ENCODE measurements around the gene NRP1. TPM values are rescaled to one million over a fixed set of nuclear protein-coding genes. Genes with fewer than 3 reads are reported as not detected.

Gene NRP1
- total RNA-seq, 4 donors from 2014 or later = 17.7 to 47.0 (median 21.0) TPM

DNA sequence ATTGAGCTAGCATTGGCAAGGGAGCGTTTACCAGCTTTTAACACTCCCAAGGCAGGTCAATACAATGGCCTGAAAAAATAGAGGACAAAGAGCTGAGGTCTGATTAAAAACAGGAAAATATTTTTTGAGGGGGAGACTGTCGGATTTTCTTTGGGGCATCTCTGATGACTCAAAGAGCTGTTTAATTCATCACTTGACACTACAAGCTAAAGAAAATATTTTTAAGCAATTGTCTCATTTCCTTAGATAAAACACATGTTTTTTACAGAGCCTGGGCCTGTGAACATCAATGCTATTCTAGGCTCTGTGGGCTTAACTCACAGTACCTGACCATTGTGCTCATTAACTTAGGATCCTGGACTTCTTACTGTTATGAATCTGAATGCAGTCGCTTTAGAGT, 100.8 kb downstream of the NRP1 start:
- DNase-seq = no peak
- H3K27ac ChIP-seq = no peak overlapping the region
- no peaks in the 10 kb centered on the region for H3K36me3 ChIP-seq
- H3K4me1 ChIP-seq = no peaks in the 10 kb centered on the region
- no peak overlapping the region for H3K4me3 ChIP-seq
- no peaks in the 10 kb centered on the region for H3K9me3 ChIP-seq
- TF ChIP-seq, protein P1, sequence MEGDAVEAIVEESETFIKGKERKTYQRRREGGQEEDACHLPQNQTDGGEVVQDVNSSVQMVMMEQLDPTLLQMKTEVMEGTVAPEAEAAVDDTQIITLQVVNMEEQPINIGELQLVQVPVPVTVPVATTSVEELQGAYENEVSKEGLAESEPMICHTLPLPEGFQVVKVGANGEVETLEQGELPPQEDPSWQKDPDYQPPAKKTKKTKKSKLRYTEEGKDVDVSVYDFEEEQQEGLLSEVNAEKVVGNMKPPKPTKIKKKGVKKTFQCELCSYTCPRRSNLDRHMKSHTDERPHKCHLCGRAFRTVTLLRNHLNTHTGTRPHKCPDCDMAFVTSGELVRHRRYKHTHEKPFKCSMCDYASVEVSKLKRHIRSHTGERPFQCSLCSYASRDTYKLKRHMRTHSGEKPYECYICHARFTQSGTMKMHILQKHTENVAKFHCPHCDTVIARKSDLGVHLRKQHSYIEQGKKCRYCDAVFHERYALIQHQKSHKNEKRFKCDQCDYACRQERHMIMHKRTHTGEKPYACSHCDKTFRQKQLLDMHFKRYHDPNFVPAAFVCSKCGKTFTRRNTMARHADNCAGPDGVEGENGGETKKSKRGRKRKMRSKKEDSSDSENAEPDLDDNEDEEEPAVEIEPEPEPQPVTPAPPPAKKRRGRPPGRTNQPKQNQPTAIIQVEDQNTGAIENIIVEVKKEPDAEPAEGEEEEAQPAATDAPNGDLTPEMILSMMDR (IDR thresholded peaks at IDR 0.05) = no peak
- no peak for TF ChIP-seq POLR2A (IDR thresholded peaks at IDR 0.05)
- no peaks in the 10 kb centered on the region for H3K27me3 ChIP-seq

DNA sequence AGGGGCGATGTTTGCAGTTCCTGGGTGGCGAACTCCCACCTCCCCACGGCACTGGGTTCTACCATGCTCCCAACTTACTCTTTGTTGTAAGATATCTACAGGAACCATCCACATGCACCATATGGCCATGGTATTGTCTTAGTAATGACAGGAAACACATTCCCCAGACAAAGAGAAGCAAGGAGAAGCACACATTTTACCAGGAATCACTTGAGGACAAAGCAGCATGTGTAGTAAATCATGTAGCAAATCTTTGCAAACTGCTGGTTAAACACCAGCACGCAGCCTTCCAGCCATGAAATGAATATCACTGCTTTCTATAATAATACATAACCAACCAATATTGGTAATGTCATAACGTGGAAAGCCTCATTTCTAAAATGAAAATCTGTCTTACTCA, 101.2 kb downstream of the NRP1 start:
- DNase-seq = no peak
- Histone ChIP-seq H3K9me3 (no peaks in the 10 kb centered on the region), H3K36me3 (no peaks in the 10 kb centered on the region), H3K27me3 (no peaks in the 10 kb centered on the region), H3K4me3 (no peak overlapping the region), H3K4me1 (no peaks in the 10 kb centered on the region), H3K27ac (no peak overlapping the region)
- no peak for TF ChIP-seq POLR2A (IDR thresholded peaks at IDR 0.05)
- TF ChIP-seq, protein P1 (IDR thresholded peaks at IDR 0.05) = no peak

DNA sequence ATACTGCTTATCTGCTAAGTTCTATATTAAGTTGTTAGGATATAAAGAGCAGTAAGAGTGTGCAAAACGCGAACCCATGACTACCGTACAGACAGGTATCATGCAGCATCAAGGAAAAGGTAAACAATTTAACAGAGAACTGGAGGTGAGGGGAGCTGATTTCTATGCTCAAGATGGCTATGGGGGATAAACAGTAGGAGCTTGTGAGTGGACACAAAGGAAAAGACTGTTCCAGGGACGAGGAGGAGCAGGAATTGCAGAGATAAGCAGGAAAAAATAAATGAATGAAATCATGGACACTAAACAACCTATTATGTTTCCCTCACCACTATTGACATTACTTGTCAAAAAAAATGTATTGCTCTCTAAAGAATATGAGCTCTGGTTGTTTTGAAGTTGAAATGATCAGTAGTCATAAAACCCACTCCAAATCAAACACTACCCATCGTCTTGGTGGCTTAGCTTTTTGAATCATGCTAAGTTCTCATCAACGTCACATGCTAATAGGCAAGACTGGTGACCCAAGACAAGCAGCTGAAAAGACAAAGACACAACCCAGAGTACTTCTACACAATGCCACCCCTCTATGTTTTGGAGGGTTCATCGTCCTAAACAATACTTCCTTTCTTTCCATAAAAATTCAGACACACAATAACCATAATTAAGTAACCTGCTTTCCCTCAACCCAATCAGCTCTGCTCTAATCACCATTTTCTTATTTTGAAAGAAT, 102.7 kb downstream of the NRP1 start:
- H3K4me3 ChIP-seq = no peak overlapping the region
- no peak for TF ChIP-seq POLR2A (IDR thresholded peaks at IDR 0.05)
- TF ChIP-seq, protein P1 (IDR thresholded peaks at IDR 0.05) = no peak
- no peaks in the 10 kb centered on the region for H3K4me1 ChIP-seq
- no peaks in the 10 kb centered on the region for H3K27me3 ChIP-seq
- no peak overlapping the region for H3K27ac ChIP-seq
- no peaks in the 10 kb centered on the region for H3K36me3 ChIP-seq
- H3K9me3 ChIP-seq = no peaks in the 10 kb centered on the region
- DNase-seq = no peak

DNA sequence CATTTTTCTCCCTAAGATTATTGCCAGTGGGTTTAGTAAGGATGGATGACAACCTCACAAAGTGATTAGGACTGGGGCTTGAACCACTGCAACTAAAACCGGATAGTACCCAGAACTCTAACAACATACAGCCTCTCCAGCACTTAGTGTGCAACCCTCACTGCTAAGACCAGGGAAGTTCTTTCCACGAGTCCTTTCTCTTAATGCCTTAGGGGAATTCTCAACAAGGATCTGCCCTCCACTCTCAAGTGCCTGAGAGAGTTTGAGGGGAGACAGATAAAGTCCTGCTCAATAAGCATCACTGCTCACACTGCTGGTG, 104.6 kb downstream of the NRP1 start:
- Histone ChIP-seq H3K36me3 (peaks cover 0 to 8% (median 0%) of the 10 kb centered on the region in 3 donors), H3K27ac (no peak overlapping the region), H3K4me1 (no peaks in the 10 kb centered on the region), H3K27me3 (no peaks in the 10 kb centered on the region), H3K9me3 (no peaks in the 10 kb centered on the region), H3K4me3 (no peak overlapping the region)
- DNase-seq = no peak
- no peak for TF ChIP-seq POLR2A (IDR thresholded peaks at IDR 0.05)
- TF ChIP-seq, protein P1 (IDR thresholded peaks at IDR 0.05) = no peak

DNA sequence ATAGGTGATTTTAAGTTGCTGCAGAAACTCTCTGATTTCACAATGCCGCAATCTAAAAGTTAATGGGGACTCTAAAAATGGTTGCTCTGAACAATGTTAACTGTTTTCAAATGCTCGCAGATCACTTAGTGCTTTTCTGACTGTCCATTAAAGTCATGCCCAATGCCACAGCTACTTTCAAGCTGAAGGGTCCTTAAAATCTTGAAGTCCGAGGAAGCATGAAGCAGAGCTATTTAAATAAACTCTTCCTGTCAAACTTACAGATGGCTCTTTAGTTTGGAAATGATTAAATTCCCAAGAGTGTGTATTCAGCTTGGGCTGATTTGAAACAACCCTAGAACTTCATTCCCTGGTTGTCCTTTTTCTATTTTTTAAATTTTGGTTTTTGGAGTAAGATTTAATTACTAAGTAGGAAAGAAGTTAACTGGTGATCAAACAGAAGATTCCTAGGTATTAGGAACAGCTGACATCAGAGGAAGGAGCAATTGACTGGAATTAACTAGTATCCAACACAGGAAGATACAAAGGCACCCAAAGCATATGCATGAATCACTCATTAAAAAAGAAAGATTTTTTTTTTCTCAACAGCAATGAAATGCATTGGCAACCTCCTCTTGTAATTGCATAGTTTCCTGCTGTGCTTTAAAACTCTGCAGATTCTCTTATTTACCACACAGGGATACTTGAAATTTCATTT, 105.1 kb downstream of the NRP1 start:
- H3K27ac ChIP-seq = no peak overlapping the region
- no peak for DNase-seq
- H3K9me3 ChIP-seq = no peaks in the 10 kb centered on the region
- H3K36me3 ChIP-seq = peaks cover 0 to 11% (median 0%) of the 10 kb centered on the region in 3 donors
- no peak for TF ChIP-seq POLR2A (IDR thresholded peaks at IDR 0.05)
- TF ChIP-seq, protein P1 (IDR thresholded peaks at IDR 0.05) = no peak
- H3K4me3 ChIP-seq = no peak overlapping the region
- no peaks in the 10 kb centered on the region for H3K4me1 ChIP-seq
- no peaks in the 10 kb centered on the region for H3K27me3 ChIP-seq

Measured in Peyer's patch (tissue), 4 donors.